Endothelial cell of umbilical vein (primary cell): ENCODE results near the gene CMSS1. TPM values are rescaled to one million over a fixed set of nuclear protein-coding genes. Genes with fewer than 3 reads are reported as not detected.

Experiments
- BruUV-seq: library from RNA; stranded (reverse); fragments of 400-500 nt; replicated peaks from 2 replicates; lab custom pipeline; 2021; lab: Mats Ljungman, UMichigan
- CTCF ChIA-PET: fragments of 300-600, 350-600 bp; sonication (Branson Sonifier 250); formaldehyde crosslinking; loops from one replicate; lab custom pipeline; 2021; ENCODE audit warnings: antibody characterized with exemption, inconsistent platforms; lab: Charles Lee
- POLR2A ChIA-PET: fragments of 300-600, 350-600 bp; sonication (Branson Sonifier 250); formaldehyde crosslinking; loops from one replicate; lab custom pipeline; 2021; ENCODE audit warnings: antibody characterized with exemption, inconsistent platforms; lab: Charles Lee
- DNase-seq: peaks from one replicate; pipeline ENCODE4 v3.0.0-alpha.2; 2011; ENCODE audit warnings: low read depth, low spot score
- FAIRE-seq: peaks from 2 replicates; lab custom pipeline; 2011; peaks lifted over from hg19 to GRCh38; lab: Jason Lieb, UNC
- H2AFZ ChIP-seq: 2 replicates; pipeline ENCODE4 v1.6.0; 2012; ENCODE audit warnings: low read depth, low read length, control low read depth, inconsistent platforms
- H3K27ac ChIP-seq: 2 replicates; pipeline ENCODE4 v1.5.1; 2011; ENCODE audit warnings: low read depth, mild to moderate bottlenecking, control low read depth, low read length, moderate library complexity; ENCODE audit not compliant: insufficient read depth
- H3K27me3 ChIP-seq, 2 experiments: 2 replicates each; pipeline versions ENCODE4 v1.6.0 to v1.6.1; 2011; ENCODE audit warnings: low read length in 2 of 2, mixed read lengths in 1 of 2; ENCODE audit not compliant: control insufficient read depth in 2 of 2, insufficient read depth in 2 of 2
- H3K36me3 ChIP-seq, 2 experiments: 2 replicates in 1 of 2; 3 replicates in 1 of 2; pipeline ENCODE4 v1.5.1; 2011; ENCODE audit warnings: low read length in 2 of 2, mild to moderate bottlenecking in 1 of 2, moderate library complexity in 1 of 2; ENCODE audit not compliant: control insufficient read depth in 2 of 2, insufficient read depth in 2 of 2; ENCODE audit errors: extremely low read depth in 1 of 2
- H3K4me1 ChIP-seq: 3 replicates; pipeline ENCODE4 v1.5.1; 2011; ENCODE audit warnings: mild to moderate bottlenecking, low read length; ENCODE audit not compliant: control insufficient read depth, insufficient read depth; ENCODE audit errors: extremely low read depth
- H3K4me2 ChIP-seq: 2 replicates; pipeline ENCODE4 v1.6.1; 2011; ENCODE audit warnings: low read length, control low read depth, mixed read lengths; ENCODE audit not compliant: insufficient read depth
- H3K4me3 ChIP-seq, 3 experiments: fragments of 200-600 bp in 1 of 3; sonication (generic), shearing (Covaris generic) in 1 of 3; replicated peaks in 1 of 3; 2 replicates each; pipeline ENCODE4 v1.5.1; 2011 to 2016; ENCODE audit warnings: control low read depth in 3 of 3, low read length in 3 of 3, mild to moderate bottlenecking in 2 of 3, inconsistent platforms in 1 of 3, low read depth in 1 of 3, moderate library complexity in 1 of 3; ENCODE audit not compliant: insufficient read depth in 1 of 3
- H3K79me2 ChIP-seq: 2 replicates; pipeline ENCODE4 v1.6.0; 2012; ENCODE audit warnings: low read length, inconsistent platforms; ENCODE audit not compliant: control insufficient read depth, insufficient read depth
- H3K9ac ChIP-seq: replicated peaks from 2 replicates; pipeline ENCODE3; 2011; ENCODE audit warnings: low read length, control low read depth; ENCODE audit not compliant: insufficient read depth; ENCODE audit errors: extremely low read depth
- H3K9me1 ChIP-seq: replicated peaks from 3 replicates; pipeline ENCODE4 v1.6.0; 2011; ENCODE audit warnings: mild to moderate bottlenecking, low read length; ENCODE audit not compliant: control insufficient read depth, insufficient read depth; ENCODE audit errors: extremely low read depth
- H3K9me3 ChIP-seq: replicated peaks from 2 replicates; pipeline ENCODE4 v1.5.1; 2012; ENCODE audit warnings: low read length, inconsistent platforms; ENCODE audit not compliant: control insufficient read depth, insufficient read depth
- H4K20me1 ChIP-seq: replicated peaks from 2 replicates; pipeline ENCODE3; 2011; ENCODE audit warnings: mild to moderate bottlenecking, low read length; ENCODE audit not compliant: control insufficient read depth, insufficient read depth; ENCODE audit errors: extremely low read depth
- EZH2 ChIP-seq: IDR thresholded peaks from 2 replicates; pipeline ENCODE4 v1.6.1; 2012; ENCODE audit warnings: borderline replicate concordance, low read depth, mild to moderate bottlenecking, moderate library complexity, low read length, inconsistent platforms; ENCODE audit not compliant: severe bottlenecking
- FOS ChIP-seq: IDR thresholded peaks from 2 replicates; pipeline ENCODE4 v1.6.1; 2011; ENCODE audit warnings: mild to moderate bottlenecking, low read length, moderate library complexity, borderline replicate concordance; ENCODE audit not compliant: insufficient read depth
- GATA2 ChIP-seq: IDR thresholded peaks from 2 replicates; pipeline ENCODE4 v1.7.0; 2011; ENCODE audit warnings: low read depth, mild to moderate bottlenecking, moderate library complexity, mixed read lengths, low read length; ENCODE audit not compliant: insufficient read length, insufficient read depth
- JUN ChIP-seq: IDR thresholded peaks from 2 replicates; pipeline ENCODE4 v1.6.1; 2011; ENCODE audit warnings: borderline replicate concordance, low read depth; ENCODE audit not compliant: insufficient read length, insufficient read depth
- MYC ChIP-seq: IDR thresholded peaks from one replicate; pipeline ENCODE4 v1.6.1; 2011; ENCODE audit warnings: mild to moderate bottlenecking, low read depth, low read length
- POLR2A ChIP-seq: IDR thresholded peaks from 2 replicates; pipeline ENCODE4 v1.6.1; 2012; ENCODE audit warnings: low read depth, mild to moderate bottlenecking, control low read depth, low read length
- POLR2AphosphoS5 ChIP-seq: IDR thresholded peaks from 2 replicates; pipeline ENCODE4 v1.6.1; 2012; ENCODE audit warnings: low read depth, mild to moderate bottlenecking, control low read depth, low read length, moderate library complexity; ENCODE audit not compliant: insufficient read depth
- dilution Hi-C: fragments of 300-500 bp; cut with MboI; formaldehyde crosslinking; loops from one replicate; pipeline ENCODE4 v1.15.0; 2019; ENCODE audit warnings: low sequenced_read_pairs; ENCODE audit not compliant: extremely low pct_ligation_motif_present
- intact Hi-C: fragments of 100-400 bp; cut with micrococcal nuclease; formaldehyde crosslinking; loops from one replicate; pipeline ENCODE4 v1.10.0; 2022
- polyA plus RNA-seq, 4 experiments: library from polyadenylated mRNA; depleted of rRNA in 3 of 4; stranded (reverse) in 3 of 4; unstranded in 1 of 4; fragments of >200 nt; gene quantifications; 2 replicates each; pipeline versions ENCODE4 v1.2.1 to v1.2.3, GENCODE V29; 2011 to 2012; ENCODE audit warnings: missing spikeins in 1 of 4
- total RNA-seq: library from RNA; stranded (reverse); gene quantifications from 2 replicates; pipeline ENCODE4 v1.2.3, GENCODE V29; 2021

The CMSS1 gene
- total and polyA plus RNA-seq, 2 donors (not counting 3 experiments of a cell fraction or from before 2014, with no cell fraction given): 9.7 to 60.6 TPM

- Histone ChIP-seq H3K4me1 (no peaks in the 10 kb centered on the region), H3K9me1 (no peaks in the 10 kb centered on the region), H4K20me1 (no peaks in the 10 kb centered on the region), H3K27me3 (no peaks in the 10 kb centered on the region), H3K9ac (no peak overlapping the region), H3K9me3 (no peaks in the 10 kb centered on the region), H2AFZ (no peak overlapping the region), H3K79me2 (no peaks in the 10 kb centered on the region), H3K36me3 (no peaks in the 10 kb centered on the region), H3K4me2 (no peak overlapping the region), H3K27ac (no peak overlapping the region), H3K4me3 (no peak overlapping the region)
- no peak for TF ChIP-seq GATA2
- TF ChIP-seq MYC: no peak
- no peak for TF ChIP-seq POLR2AphosphoS5
- no peak for TF ChIP-seq FOS
- TF ChIP-seq JUN: no peak
- no TSS peak for BruUV-seq
- dilution Hi-C loops (no loop called here), intact Hi-C loops (no loop called here)
- no peak for FAIRE-seq
- ChIA-PET POLR2A (no interaction called here), CTCF (no interaction called here)
- no peak for DNase-seq
These were observed 163.5 kb downstream of the CMSS1 start for GRCh38 chr3:99981138-99981537.

- dilution Hi-C loops (no loop called here), intact Hi-C loops (no loop called here)
- H3K4me3 ChIP-seq: no peak overlapping the region
- no TSS peak for BruUV-seq
- no peaks in the 10 kb centered on the region for H3K9me3 ChIP-seq
- no peaks in the 10 kb centered on the region for H3K36me3 ChIP-seq
- no peak overlapping the region for H3K9ac ChIP-seq
- H2AFZ ChIP-seq: no peak overlapping the region
- no peaks in the 10 kb centered on the region for H3K27me3 ChIP-seq
- no peaks in the 10 kb centered on the region for H3K79me2 ChIP-seq
- ChIA-PET POLR2A (no interaction called here), CTCF (no interaction called here)
- H4K20me1 ChIP-seq: no peaks in the 10 kb centered on the region
- H3K4me2 ChIP-seq: no peak overlapping the region
- no peaks in the 10 kb centered on the region for H3K4me1 ChIP-seq
- H3K9me1 ChIP-seq: no peaks in the 10 kb centered on the region
- no peak for DNase-seq
- FAIRE-seq: no peak
- H3K27ac ChIP-seq: no peak overlapping the region
- TF ChIP-seq FOS: no peak
- TF ChIP-seq POLR2A: no peak
- TF ChIP-seq EZH2: no peak
- no peak for TF ChIP-seq MYC
- TF ChIP-seq GATA2: no peak
These were observed 165.0 kb downstream of the CMSS1 start for GRCh38 chr3:99982650-99983049.
